ENCODE measurements around the gene ARHGAP9.

Gene ARHGAP9

DNA sequence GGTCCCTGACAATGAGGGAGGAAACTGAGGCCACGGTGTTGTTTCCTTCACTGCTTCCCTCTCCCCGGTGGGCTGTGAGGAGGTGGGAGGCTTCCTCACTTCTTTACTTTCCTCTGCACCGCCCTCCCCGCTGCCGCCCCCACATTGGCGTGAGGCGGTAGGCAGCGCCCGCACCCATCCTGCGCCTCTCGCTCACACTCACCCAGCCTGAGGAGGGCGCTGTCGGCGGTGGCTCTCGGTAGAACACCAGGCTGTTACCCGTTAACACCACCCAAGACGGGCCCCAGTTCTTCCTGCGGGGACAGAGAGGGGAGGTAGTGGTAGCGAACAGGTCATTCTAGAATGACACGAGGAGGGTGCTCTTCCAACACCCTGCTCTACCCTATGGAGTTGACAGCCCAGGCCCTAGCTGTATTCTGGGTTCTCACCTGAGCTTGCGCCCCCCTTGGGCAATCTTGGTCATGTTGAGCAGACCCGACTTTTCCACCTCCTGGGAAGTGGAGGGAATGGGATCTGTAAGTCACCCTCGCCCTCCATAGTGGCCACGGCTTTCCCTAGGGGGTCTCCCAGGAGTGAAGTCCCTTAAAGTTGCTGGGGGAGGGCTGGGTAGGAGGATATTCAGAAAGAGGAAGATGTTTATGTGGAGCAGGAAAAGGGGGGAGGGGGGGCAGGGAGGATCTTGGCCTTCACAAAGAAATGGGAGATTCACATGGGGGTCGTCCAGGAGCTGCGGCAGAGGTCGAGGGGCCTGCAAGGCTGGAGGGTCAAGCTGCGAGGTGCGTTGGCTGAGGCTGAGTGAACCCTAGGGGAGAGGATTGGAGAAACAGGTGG is 3.3 kb downstream of the ARHGAP9 start:
- DNase-seq (ENCODE audit: low spot score) = peak; percentile 82
- peak; percentile 68 for TF ChIP-seq CTCF (IDR thresholded peaks at IDR 0.05; ENCODE audit: extremely low read depth, missing control alignments)

DNA sequence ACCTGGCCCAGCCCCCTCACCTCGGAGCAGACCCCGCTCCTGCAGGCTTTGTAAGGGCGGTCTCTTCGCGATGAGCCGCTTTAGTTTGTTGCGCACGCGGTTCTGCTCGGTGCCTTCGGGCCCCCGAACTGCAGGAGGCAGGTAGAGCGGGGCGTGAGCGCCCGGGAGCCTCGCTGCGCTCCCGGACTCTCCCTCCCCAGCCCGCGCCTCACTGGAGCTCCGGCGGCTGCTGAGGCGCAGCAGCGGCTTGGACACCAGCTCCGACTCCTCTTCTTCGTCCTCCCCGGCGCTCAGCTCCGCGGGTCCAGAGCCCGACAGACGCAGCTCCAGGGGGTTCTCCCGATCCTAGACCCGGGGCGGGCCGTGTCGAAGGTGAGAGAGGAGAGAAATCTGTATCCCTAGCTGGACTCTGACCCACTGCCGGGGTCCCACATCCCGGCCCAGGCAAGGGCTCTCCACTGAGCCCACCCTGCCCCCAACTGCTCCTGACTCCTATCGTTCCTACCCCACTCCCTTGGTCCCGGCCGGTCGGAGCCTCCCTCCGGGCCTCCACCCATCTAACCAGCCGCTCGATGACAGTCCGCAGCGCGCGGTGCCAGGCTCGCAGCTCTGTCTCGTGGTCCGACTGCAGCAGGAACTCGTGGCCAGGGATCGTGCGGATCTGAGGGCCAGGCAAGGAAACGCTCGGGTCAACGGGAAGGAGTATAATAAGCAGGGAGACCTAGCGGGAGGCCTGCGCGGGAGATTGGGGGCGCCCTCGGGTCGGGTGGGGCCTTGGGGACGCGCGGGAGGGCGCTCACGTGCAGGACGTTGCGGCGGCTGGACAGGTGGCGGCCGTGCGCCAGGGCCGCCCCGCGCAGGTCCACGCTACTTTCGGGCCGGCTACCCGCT is 4.2 kb downstream of the ARHGAP9 start:
- peak; percentile 4 for TF ChIP-seq CTCF (IDR thresholded peaks at IDR 0.05; ENCODE audit: extremely low read depth, missing control alignments)
- no peak for DNase-seq (ENCODE audit: low spot score)

- DNase-seq (ENCODE audit: low spot score) = no peak
- TF ChIP-seq CTCF (IDR thresholded peaks at IDR 0.05; ENCODE audit: extremely low read depth, missing control alignments) = no peak
Observed at GRCh38 chr12:57474862-57475261, 4.8 kb downstream of the ARHGAP9 start.

GRCh38 chr12:57474430-57474829 is 5.2 kb downstream of the ARHGAP9 start:
- TF ChIP-seq CTCF (IDR thresholded peaks at IDR 0.05; ENCODE audit: extremely low read depth, missing control alignments) = no peak
- DNase-seq (ENCODE audit: low spot score) = no peak

- DNase-seq (ENCODE audit: low spot score) = no peak
- TF ChIP-seq CTCF (IDR thresholded peaks at IDR 0.05; ENCODE audit: extremely low read depth, missing control alignments) = no peak
Observed at GRCh38 chr12:57473886-57474285, 5.8 kb downstream of the ARHGAP9 start.

- TF ChIP-seq CTCF (IDR thresholded peaks at IDR 0.05; ENCODE audit: extremely low read depth, missing control alignments) = no peak
- no peak for DNase-seq (ENCODE audit: low spot score)
Observed at GRCh38 chr12:57473392-57473791, 6.3 kb downstream of the ARHGAP9 start.

GRCh38 chr12:57472391-57472790 is 7.3 kb downstream of the ARHGAP9 start:
- TF ChIP-seq CTCF (IDR thresholded peaks at IDR 0.05; ENCODE audit: extremely low read depth, missing control alignments) = no peak

More at GRCh38 chr12:57472391-57472790, 7.3 kb downstream of the ARHGAP9 start:
- DNase-seq (ENCODE audit: low spot score) = no peak
